Activated B cell treated with CpG ODN at 0.5 μM for 24 hours (primary cell): ENCODE results near the gene COX7A2. TPM values are rescaled to one million over a fixed set of nuclear protein-coding genes. Genes with fewer than 3 reads are reported as not detected.

Experiments
- ATAC-seq: fragments of 200-7000 bp; cut with Tn5 transposase; one replicate; pipeline ENCODE4 v1.10.0; 2021; ENCODE audit warnings: low read depth, mild to moderate bottlenecking, moderate library complexity
- CTCF ChIA-PET: fragments of 350-600 bp; sonication (Branson Sonifier 250); formaldehyde crosslinking; loops from one replicate; lab custom pipeline; 2021; ENCODE audit warnings: antibody characterized with exemption; lab: Charles Lee
- POLR2A ChIA-PET: fragments of 350-600 bp; sonication (Branson Sonifier 250); formaldehyde crosslinking; loops from one replicate; lab custom pipeline; 2021; ENCODE audit warnings: antibody characterized with exemption; lab: Charles Lee
- DNase-seq: peaks from one replicate; pipeline ENCODE4 v3.0.0; 2022
- H3K27ac Mint-ChIP-seq: one replicate; pipeline ENCODE4 v1.8.0; 2020; ENCODE audit warnings: mixed read lengths
- H3K27me3 Mint-ChIP-seq: one replicate; pipeline ENCODE4 v1.8.0; 2021; ENCODE audit warnings: mixed read lengths
- H3K36me3 Mint-ChIP-seq: one replicate; pipeline ENCODE4 v1.8.0; 2021; ENCODE audit warnings: low read depth, mixed read lengths
- H3K4me1 Mint-ChIP-seq: one replicate; pipeline ENCODE4 v1.8.0; 2021; ENCODE audit warnings: mixed read lengths
- H3K4me3 Mint-ChIP-seq: one replicate; pipeline ENCODE4 v1.8.0; 2020; ENCODE audit warnings: mild to moderate bottlenecking, mixed read lengths
- H3K9me3 Mint-ChIP-seq: one replicate; pipeline ENCODE4 v1.8.0; 2020; ENCODE audit warnings: mixed read lengths
- intact Hi-C: fragments of 100-400 bp; cut with micrococcal nuclease; formaldehyde crosslinking; loops from one replicate; pipeline ENCODE4 v1.15.1; 2024
- total RNA-seq: library from RNA; stranded (reverse); gene quantifications from 2 replicates; pipeline ENCODE4 v1.2.3, GENCODE V29; 2022
- TF ChIP-seq, protein P1 (sequence below): fragments of 200-600 bp; IDR thresholded peaks from one replicate; pipeline ENCODE4 v1.8.0; 2022; ENCODE audit warnings: antibody characterized with exemption, mild to moderate bottlenecking

COX7A2 gene
- total RNA-seq, 1 donor from 2014 or later, result 259 TPM

DNA sequence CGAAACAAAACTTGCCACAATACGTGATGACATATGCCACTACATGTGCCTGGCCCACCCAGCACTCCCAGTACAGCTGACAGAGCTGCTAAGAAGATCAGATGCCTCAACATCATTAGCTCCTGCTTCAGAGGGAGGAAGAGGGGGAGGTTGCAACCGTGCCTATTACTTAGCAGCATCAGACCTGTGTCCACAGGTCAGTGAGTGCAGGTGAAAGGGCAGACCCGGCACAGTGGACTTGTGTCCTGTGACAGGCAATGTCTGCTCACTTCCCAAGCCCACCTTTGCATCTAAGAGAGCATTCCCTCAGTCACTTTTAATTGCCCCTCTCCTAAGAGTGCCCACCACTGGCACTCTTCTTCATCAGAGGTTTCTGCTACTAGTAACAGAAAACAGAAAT, 28.3 kb downstream of the COX7A2 start:
- Mint-ChIP-seq H3K4me3 (no peak overlapping the region), H3K27ac (no peak overlapping the region), H3K9me3 (no peaks in the 10 kb centered on the region), H3K36me3 (no peaks in the 10 kb centered on the region), H3K27me3 (peaks cover 47% of the 10 kb centered on the region), H3K4me1 (peaks cover 2% of the 10 kb centered on the region)
- ChIA-PET POLR2A (no interaction called here), CTCF (interaction anchor here (1.0 kb wide), 1 partner anchor 15 kb away, joined by 3 read pairs; no protein-coding TSS in a partner anchor)
- DNase-seq (no peak), ATAC-seq (no peak)
- TF ChIP-seq, protein P1, sequence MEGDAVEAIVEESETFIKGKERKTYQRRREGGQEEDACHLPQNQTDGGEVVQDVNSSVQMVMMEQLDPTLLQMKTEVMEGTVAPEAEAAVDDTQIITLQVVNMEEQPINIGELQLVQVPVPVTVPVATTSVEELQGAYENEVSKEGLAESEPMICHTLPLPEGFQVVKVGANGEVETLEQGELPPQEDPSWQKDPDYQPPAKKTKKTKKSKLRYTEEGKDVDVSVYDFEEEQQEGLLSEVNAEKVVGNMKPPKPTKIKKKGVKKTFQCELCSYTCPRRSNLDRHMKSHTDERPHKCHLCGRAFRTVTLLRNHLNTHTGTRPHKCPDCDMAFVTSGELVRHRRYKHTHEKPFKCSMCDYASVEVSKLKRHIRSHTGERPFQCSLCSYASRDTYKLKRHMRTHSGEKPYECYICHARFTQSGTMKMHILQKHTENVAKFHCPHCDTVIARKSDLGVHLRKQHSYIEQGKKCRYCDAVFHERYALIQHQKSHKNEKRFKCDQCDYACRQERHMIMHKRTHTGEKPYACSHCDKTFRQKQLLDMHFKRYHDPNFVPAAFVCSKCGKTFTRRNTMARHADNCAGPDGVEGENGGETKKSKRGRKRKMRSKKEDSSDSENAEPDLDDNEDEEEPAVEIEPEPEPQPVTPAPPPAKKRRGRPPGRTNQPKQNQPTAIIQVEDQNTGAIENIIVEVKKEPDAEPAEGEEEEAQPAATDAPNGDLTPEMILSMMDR, result no peak
- intact Hi-C loops, result no loop called here

DNA sequence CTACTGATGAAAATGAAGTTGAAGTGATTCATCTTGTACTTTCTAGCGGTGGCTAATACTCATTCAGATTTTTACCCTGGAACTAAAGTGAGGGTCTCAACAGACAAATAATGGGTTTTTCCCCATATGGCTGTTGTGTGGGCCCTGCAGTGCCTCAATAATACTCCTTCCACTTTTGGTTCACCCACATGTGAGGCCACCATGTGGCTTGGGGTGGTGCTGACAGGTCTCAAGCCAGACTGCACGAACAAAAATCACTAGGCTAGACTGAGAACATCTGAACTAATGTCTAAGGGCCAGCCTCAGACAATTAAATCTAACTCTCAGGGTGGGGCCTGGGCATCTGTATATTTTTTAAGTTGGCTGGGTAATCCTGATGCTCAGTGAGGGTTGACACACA, 29.9 kb downstream of the COX7A2 start:
- Mint-ChIP-seq H3K36me3 (no peaks in the 10 kb centered on the region), H3K27ac (no peak overlapping the region), H3K9me3 (no peaks in the 10 kb centered on the region), H3K4me1 (peaks cover 7% of the 10 kb centered on the region), H3K27me3 (peaks cover 52% of the 10 kb centered on the region), H3K4me3 (no peak overlapping the region)
- DNase-seq, result no peak
- ChIA-PET POLR2A (no interaction called here), CTCF (interaction anchor here (1.2 kb wide), 1 partner anchor 1475 kb away, joined by 5 read pairs; no protein-coding TSS in a partner anchor)
- ATAC-seq, result no peak
- intact Hi-C loops, result no loop called here
- TF ChIP-seq, protein P1, result no peak

DNA sequence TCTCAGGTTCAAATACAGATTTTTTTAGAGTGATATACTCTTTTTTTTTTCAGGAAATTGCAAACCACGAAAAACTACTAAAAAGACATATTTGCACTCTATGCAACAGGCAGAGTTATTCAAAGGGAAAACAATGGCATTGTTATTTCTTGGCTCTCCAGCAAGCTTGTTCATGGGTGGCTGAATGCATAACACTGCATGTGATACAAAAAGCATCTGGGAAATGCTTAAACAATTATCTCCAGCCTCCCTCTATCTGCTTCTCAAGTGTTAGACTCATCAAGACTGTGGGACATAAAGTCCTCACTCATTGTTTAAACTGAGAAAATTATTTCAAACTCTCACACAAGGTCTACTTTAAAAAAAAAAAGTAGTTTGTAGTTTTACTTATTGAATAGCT, 30.5 kb downstream of the COX7A2 start:
- peaks cover 13% of the 10 kb centered on the region for H3K4me1 Mint-ChIP-seq
- H3K27me3 Mint-ChIP-seq, result peaks cover 54% of the 10 kb centered on the region
- CTCF ChIA-PET, result interaction anchor here (1.2 kb wide), 1 partner anchor 1474 kb away, joined by 5 read pairs; no protein-coding TSS in a partner anchor
- TF ChIP-seq, protein P1, result no peak
- no peaks in the 10 kb centered on the region for H3K36me3 Mint-ChIP-seq
- no peak overlapping the region for H3K4me3 Mint-ChIP-seq
- intact Hi-C loops, result no loop called here
- H3K27ac Mint-ChIP-seq, result no peak overlapping the region
- POLR2A ChIA-PET, result no interaction called here
- no peak for DNase-seq
- ATAC-seq, result no peak
- H3K9me3 Mint-ChIP-seq, result no peaks in the 10 kb centered on the region

DNA sequence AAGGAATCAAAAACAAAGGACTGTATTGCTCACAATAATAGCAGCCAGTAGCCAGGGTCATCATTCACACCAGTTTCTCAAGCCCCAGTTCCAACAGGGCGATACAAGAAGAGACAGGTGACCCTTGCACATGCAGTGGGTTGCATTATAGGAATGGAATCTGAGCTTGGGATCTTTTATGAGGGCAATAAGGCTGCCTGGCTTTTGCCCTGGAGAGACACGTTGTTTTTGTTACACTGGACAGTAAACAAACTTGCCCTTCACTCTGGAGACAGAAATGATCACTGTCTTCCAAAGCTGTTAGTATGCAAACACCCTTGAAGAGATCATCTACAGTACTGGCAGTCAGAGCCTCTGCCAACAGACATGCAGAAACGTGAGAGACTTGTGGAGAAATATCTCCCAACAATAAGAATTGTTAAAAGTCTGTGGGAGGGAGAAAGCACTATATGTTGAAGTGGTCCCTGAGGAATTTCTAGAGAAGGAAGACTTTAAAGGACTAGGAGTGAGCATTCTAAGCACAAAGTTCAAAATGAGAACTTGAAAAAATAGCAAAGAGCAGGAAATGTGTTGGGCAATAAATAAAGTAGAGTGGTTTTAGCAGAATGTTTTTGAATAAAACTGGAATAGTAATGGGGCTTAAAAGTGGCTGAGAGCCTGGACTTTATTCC, 31.5 kb downstream of the COX7A2 start:
- intact Hi-C loops, result loop anchor here (1.0 kb wide), 1 partner anchor 1473 kb away; no protein-coding TSS in a partner anchor
- Mint-ChIP-seq H3K9me3 (no peaks in the 10 kb centered on the region), H3K4me3 (no peak overlapping the region), H3K27me3 (peaks cover 55% of the 10 kb centered on the region), H3K36me3 (no peaks in the 10 kb centered on the region), H3K27ac (no peak overlapping the region), H3K4me1 (peaks cover 20% of the 10 kb centered on the region)
- ChIA-PET POLR2A (no interaction called here), CTCF (interaction anchor here (0.6 to 10.6 kb wide), 13 partner anchors 8 to 1536 kb away, joined by 3 to 272 read pairs (median 3); no protein-coding TSS in a partner anchor)
- TF ChIP-seq, protein P1, result no peak
- ATAC-seq (no peak), DNase-seq (no peak)
